SKM-1 (cell line): Measurements from ENCODE around the gene POLN.

ENCODE experiments used
- DNase-seq: peaks from one replicate; lab custom pipeline; 2025; ENCODE audit not compliant: unreplicated experiment; lab: John Stamatoyannopoulos, UW

The POLN gene

DNA sequence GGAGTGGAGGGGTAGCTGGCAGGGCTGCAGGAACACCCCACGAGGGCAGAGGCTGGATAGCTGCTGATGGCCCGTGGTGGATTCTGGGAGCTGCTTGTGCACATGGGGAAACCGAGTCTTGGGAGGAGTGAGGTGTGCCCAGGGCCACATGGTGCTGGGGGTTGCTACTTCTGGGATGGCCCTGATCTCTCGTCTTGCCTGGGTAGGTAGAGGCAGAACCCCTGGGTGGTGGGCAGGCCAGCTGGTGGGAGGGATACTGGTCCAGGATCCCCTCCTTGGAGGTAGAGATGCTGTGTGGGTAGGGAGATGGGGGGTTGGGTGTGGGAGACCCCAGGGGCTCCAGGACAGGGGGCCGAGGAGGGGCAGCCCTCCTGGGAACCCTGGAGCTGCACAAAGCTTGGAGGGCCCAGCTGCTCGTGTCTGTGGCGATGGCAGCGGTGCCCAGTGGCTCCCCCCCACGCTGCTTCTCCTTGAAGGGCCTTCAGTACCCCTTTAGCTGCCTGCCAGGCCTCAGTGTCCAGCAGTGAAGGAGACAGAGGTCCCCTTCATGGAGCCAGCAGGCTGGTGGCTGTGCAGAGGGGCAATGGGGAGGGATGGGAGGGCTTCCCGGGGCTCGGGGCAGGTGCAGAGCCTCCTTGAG is 179.6 kb downstream of the POLN start:
- no peak for DNase-seq

DNA sequence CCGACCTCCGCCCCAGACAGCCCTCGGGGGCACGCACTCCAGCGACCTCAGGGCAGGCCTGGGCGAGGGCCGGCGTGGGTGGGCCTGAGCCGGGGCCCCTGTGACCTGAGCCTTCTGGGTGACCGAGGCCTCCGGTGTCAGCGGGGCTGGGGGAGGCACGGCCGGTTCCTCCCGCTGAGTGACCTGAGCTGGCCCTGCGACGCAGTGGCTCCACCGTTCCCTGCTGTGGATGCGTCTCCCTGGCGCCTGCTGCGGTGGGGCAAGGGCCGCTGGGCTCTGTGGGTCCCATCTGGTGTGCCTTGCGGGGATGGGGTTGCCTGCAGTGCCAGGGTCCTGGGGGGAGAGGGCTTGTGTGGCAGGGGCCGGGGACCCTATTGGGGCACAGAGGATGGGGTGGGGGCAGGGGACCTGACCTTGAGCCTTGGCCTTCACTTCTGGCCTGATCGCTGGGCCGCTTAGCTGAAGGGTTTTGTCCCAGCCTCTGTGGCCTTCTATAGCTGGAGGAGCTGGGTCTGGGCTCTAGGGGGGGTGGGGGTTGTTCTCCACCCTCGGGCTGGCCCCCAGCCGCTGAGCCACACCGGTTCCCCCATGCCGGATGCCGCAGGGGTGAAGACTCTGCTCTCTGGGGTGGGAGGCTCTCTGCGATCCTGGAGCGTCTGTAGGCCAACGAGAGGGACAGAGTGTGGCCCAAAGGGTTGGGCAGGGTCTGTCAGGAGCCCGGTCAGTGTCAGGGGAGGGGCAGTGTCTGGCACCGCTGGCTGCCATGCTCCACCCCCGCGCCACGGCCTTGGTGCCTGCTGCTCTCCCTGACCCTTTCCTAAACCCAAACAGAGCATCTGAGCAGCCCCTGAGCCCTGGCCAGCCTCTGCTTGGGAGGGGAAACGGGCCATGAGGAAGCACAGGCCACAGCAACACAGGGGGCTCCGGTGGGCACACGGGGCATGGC is 180.5 kb downstream of the POLN start:
- no peak for DNase-seq

DNA sequence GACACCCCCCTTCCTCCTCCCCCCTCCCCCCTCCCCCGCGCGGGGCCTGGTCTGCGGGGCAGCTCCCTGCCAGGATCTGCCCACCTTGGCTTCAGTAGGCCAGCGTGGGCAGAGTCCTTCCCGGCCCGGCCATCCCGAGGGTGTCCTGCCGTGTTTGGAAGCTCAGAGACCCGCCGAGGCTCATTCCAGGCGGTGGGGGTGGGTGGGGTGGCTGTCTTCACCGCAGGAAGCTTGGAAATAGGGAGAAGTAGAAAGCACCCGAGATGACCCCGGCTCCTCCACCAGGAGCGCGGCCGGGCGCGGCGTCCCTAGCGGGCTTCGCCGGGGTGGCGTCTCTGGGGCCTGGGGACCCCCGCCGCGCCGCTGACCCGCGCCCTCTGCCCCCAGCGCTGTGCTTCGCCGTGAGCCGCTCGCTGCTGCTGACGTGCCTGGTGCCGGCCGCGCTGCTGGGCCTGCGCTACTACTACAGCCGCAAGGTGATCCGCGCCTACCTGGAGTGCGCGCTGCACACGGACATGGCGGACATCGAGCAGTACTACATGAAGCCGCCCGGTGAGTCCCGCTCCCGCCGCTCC is 181.2 kb downstream of the POLN start:
- DNase-seq, result no peak

DNA sequence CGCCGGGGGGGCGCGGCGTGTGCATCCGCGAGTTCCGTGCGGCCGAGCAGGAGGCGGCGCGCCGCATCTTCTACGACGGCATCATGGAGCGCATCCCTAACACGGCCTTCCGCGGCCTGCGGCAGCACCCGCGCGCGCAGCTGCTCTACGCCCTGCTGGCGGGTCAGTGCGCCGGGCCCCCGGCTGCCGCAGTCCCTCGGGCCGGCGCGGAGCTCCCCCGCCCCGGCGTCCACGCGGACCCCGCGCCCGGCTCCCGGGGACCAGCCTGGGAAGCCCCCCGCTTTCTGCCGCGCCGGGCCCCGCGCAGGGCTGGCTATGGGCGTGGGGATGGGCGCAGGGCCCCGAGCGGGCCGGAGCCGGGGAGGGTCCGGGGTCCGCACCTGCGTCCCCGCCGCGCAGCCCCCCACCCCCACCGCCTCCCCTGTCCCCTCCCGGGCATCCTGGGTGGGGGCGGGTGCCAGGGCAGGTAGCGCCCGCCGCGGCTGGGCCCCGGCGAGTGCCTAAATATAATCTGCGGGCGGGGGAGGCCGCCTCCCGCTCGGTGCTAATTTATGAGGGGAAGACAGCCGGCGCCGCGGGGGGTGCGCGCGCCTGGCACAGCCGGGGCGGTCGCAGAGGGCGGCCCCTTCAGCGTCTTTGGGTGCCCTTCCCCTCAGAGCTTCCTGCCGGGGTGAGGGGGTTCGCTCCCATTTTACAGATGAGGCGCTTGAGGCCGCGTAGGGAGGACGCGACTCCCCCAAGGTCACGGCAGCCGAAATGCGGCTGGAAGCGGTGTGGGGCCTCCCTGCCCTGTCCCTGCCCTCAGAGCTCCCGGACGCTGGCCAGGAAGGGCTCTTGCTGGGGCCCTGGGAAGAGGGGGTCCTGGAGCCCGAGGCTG is 182.0 kb downstream of the POLN start:
- no peak for DNase-seq

DNA sequence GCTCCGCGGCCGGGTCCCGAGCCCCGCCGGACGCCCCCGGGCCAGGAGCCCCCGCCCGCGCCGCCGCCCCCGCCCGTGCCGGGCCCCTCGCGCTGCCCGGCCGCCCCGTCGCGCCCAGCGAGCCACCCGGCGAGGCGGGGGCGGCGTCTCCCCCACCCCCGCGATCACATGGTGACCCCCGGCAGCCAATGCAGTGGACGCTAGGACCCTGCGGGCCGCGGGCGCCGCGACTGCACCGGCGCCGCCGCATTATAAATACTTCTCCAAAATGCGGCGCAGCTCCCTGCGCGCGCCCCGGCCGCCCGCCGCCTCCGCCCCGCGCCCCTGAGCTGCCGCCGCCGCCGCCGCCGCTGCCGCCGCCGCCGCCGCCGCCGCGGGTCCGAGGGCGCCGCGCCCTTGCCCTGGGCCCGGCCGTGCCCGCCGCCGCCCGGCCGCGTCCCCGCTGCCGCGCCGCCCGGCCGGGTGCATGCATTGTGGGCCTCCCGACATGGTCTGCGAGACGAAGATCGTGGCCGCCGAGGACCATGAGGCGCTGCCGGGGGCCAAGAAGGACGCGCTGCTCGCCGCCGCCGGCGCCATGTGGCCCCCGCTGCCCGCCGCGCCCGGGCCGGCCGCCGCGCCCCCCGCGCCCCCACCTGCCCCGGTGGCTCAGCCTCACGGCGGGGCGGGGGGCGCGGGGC is 182.7 kb downstream of the POLN start, which contains the start of gene NAT8L:
Gene NAT8L, plus strand, starts transcription at position 282 of the 680 bp plus-strand sequence. Its CDS starts 185 bp downstream, at position 467.
- DNase-seq, result peak; percentile 30

DNA sequence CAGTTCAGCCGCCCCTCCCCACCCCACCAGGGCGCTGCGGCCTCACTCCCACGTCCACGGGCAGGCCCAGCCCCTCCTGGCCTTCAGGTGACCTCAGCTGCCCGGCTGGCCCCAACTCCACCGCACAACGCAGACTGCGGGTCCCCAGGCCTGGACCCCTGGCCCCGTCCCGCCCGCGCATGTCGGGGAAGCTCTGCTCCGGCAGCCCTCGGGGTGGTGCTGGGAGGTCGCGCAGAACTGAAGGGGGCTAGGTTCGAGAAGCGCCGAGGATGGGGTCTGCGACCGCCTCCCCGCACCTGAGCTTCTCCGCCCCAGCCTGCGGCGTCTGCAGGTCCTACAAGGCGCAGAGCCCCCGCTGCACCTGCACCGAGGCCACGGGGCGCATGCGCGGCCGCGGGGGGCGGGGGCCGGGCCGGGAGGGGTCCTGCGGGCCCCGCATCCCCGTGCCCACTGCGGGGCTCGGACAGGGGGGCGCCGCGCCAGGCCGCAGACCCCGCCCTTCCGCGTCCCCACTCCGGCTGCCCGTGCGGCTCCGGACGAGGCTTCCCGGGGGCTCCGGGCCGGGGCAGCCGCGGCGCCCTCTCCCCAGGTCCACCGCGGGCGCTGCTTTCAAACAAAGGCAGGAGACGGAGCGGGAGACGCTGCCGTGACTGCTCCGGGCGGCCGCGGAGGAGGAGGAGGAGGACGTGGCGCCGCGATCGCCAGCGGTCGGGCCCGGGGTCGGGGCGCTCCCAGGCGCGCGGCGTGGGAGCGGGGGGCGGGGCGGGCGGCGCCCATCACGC is 183.5 kb downstream of the POLN start:
- DNase-seq, result no peak

DNA sequence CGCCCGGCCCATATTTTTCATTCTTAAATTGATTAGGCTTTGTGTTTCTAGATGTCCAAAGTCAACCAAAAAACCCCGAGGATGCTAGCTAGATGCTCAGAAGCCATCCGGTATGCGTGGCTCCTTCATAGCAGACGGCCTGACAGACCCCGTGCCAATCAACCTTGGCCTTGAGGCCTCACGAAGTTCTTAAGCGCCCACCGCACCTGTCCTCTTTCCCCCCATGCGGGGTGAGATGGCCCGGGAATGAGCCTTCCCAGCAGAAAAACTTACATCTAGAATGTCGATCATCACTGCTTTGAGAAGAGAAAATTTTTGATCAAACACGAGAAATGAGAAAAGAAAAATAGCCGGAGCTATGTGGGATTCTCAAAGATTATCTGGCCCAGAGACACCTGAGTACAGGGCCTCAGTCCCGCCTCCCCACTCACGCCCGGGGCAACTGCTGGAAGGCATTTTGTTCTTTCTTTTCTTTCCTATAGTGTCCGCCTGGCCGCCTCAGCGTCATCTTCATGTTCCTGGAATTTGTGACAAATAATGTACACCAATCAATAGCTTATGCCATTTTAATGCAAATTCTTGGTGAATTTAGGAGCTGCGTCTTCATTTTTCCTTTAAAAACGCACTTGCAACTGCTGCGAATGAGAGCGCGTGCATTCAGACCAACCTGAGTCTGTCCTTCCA is 184.4 kb downstream of the POLN start:
- no peak for DNase-seq

DNA sequence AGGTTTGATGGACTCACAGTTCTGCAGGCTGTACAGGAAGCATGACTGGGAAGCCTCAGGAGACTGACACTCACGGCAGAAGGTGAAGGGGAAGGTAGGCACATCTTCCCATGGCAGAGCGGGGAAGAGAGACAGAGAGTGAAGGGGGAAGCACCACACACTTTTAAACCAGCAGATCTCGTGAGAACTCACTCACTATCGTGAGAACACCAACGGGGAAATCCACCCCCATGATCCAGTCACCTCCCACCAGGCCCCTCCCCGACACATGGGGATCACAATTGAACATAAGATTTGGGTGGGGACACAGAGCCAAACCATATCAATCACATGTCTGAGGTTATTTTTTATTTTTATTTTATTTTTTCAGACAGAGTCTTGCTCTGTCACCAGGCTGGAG is 187.7 kb downstream of the POLN start:
- DNase-seq, result no peak

DNA sequence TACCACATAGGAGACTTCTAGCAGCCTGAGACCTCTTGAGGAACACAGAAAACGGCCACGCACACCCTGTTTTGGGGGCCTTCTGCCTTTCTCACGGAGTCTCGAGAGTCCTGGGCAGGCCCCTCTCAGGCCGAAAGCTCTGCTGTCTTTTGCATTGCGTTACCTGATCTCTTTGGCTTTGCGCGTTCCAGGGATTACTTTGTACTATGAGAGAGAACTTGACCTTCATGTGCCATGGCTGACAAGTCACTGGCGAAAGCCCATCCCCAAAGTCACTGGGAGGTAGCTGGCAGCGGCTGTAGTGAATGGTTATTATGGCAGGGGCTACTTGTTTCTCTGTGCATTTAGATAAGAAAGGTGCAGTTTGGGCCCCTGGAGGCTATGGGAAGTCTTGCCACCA is 190.8 kb downstream of the POLN start:
- no peak for DNase-seq

DNA sequence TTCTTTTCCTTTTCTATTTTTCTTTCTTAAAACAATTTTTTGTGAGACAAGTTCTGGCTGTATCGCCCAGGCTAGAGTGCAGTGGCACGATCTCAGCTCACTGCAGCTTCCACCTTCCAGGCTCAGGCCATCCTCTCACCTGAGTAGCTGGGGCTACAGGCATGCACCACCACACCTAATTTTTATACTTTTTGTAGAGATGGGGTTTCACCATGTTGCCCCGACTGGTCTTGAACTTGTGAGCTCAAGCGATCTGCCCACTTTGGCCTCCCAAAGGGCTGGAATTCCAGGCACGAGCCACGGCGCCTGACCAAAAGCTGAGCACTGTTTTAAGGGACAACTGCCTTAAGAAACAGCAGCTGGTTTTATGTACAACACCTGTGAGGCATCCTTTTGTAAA is 192.1 kb downstream of the POLN start:
- no peak for DNase-seq

DNA sequence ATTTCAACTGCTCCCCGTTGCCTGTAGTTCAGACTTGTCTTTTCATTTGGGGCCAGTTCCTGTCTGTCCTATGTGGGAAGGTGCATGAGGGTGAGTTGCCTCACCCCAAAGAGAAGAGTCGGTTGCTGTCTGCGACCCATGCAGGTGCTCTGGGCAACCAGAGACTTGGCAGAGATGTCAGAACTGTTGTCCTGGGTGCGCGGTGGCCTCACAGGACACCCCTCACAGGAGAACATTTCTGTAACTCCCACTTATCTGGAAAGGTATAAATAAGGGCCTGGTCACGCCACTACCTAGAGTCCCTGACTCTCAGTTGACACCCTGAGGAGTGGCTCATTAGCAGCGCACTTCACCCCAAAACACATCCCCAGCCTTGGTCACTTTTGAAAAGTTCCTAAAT is 192.5 kb downstream of the POLN start:
- no peak for DNase-seq

DNA sequence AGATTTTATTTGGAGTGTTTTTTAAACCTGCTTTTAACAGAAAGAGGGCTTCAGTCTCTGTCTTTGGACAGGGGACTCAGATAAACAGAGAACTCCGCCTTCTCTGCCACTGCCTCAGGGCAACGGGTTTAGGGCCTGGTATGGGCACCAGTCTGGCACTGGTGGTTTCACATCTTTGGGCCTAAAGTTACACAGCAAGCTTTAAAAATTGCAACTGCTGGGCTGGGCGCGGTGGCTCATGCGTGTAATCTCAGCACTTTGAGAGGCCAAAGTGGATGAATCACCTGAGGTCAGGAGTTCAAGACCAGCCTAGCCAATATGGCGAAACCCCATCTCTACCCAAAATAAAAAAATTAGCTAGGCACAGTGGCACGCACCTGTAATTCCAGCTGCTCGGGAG is 193.1 kb downstream of the POLN start:
- DNase-seq, result no peak

DNA sequence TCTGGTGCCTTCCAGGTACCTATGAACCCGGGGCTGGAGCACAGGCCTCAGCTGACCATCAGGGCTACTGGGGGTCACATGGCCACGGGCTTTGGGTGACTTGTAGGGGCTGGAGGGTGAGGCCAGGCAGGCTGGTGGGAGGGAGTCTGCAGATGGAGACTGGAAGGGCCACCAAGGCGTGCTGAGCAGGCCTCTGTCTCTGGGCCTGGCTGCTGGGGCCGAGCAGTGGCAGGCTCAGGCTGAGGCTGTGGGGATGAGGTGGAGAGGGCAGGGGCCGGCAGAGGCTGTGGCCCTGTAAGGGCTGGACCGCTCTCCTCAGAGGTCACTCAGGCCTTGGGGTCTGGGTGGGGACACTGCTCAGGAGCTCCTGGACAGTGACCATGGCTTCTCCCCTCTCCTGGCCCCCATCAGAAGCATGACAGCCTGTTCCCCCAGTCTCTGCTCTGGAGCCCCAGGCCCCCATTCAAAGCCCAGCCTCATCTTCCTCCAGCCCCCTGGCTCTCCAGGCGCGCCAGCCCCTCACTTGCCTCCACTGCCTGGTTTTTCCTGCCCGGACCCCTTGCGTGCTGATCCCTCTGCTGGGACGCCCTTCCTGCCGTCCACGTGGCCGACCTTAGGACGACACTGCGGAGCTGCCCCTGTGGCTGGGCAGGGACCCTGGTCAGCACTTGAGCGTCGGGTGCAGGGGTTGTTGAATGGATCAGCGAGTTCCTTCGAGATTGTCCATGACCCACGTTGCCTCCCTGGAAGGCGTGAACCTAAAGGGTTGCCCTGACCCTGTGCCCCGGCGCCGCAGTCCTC is 193.9 kb downstream of the POLN start:
- no peak for DNase-seq

DNA sequence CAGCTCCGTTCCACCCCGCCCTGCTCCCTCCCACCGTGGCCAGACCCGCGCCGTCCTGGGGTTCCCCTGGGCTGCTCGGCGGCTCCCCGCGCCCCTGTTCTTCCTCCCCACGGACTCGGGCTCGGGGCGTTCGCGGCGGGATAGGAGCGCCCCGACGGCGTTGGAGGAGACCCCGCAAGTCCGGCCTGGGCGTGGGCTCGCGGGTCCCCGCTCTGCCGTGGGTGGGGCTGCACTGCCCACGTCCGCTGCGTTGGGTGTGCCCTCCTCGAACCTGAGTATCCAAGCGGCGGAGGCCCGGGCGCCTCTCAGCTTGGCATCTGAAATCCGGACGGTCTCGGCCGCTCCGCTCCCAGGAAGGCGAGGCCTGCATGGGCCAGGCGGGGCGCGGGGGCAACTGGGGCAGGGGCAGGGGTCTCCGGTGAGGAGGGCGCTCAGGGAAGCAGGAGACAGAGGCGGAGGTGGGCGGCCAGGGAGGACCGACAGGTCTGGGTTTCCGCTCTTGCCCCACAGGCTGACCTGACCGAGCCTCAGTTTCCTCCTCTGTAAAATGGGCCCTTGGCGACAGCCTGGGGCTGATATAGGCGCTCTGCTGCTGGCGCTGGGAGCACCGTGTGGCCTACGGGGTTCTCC is 194.8 kb downstream of the POLN start:
- DNase-seq, result no peak

DNA sequence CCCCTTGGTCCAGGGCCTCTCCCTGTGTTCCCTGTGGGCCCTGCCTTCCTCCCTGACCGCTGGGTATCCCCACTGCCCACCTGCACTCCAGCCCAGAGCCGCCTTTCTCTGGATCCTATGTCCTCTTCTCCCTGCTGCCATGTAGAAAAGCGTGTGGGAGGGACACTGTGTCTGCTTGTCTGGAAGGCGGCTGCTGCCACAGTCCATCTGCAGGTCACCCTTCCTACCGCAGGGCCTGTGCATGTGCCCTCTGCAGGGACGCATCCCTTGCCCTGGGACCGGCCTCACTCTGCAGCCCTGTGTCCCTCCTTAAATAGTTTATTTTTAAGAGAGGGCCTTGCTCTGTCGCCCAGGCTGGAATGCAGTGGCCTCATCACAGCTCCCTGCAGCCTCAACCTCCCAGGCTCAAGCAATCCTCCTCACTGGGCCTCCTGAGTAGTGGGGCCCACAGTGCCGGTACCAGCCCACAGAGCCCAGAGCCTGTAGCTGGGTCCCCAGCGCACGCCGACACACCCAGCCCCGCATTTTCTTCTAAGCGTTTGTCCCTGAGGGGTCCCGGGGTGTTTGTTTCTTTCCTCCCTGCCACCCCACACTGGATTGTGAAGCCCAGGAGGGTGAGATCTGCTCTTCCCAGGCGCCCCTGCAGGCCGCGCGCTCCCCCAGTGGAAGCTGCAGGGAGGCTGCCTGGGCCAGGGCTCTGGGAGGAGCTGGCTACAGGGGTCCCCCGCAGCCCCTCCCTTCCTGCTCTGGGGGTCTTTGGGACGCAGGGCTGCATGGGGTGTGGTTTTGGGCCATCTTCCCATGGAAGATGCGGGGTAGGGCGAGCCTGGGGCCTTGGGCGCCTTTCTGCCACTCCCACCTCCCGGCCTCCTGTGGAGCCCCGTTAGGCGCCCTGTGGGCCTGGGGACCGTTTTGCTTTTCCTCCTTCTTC is 195.6 kb downstream of the POLN start:
- no peak for DNase-seq

DNA sequence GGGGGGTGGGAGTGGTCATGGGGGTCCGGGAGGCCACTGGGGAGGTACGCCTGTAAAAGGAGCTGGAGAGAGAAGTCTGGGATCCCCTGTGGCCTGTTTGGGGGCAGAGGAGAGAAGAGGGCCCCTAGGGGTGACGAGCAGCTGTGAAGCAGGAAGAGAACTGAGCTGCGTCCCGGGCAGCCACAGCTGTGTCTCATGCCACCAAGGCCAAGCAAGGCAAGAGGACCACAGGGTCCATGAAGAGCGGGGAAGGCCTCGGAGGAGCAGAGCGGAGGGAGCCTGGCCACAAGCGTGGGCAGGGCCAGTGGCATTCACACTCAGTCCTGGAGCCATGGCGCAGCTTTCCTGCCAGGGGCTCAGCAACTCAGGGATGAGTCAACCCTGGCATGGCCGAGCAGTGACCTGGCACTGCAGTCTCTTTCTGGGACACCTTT is 196.4 kb downstream of the POLN start:
- no peak for DNase-seq
